K562 (cell line): ENCODE measurements around the gene CTBP2. TPM values are rescaled to one million over a fixed set of nuclear protein-coding genes. Genes with fewer than 3 reads are reported as not detected.

ENCODE experiments used
- ATAC-seq: fragments of 200-7000 bp; cut with Tn5 transposase; 3 replicates; pipeline ENCODE4 v1.9.1; 2020; ENCODE audit warnings: moderate library complexity
- BruUV-seq: library from RNA; stranded (reverse); fragments of 400-500 nt; replicated peaks from 2 replicates; lab custom pipeline; 2021; lab: Mats Ljungman, UMichigan
- CTCF ChIA-PET: fragments of 300-600 bp; formaldehyde crosslinking; extraction: SDS; loops from one replicate; lab custom pipeline; 2021; ENCODE audit warnings: low intra/inter-chr PET ratio; lab: Yijun Ruan, JAX
- POLR2A ChIA-PET: fragments of 300-600, 350-650 bp; sonication (Branson Sonifier 250); formaldehyde crosslinking; extraction: SDS; loops from one replicate; lab custom pipeline; 2021; ENCODE audit warnings: antibody characterized with exemption, inconsistent platforms; lab: Yijun Ruan, JAX
- DNase-seq, 4 experiments: peaks; one replicate each; pipeline versions ENCODE4 v3.0.0 to v3.0.0-alpha.2; 2011 to 2018; ENCODE audit warnings: low spot score in 3 of 4, mixed read lengths in 3 of 4; ENCODE audit errors: extremely low read depth in 1 of 4
- FAIRE-seq: peaks from 2 replicates; lab custom pipeline; 2011; peaks lifted over from hg19 to GRCh38; lab: Jason Lieb, UNC
- H2AFZ ChIP-seq: 2 replicates; pipeline ENCODE4 v1.6.0; 2011; ENCODE audit warnings: low read depth, low read length, control low read depth, inconsistent platforms
- H3K27ac ChIP-seq: fragments of 200-600 bp; 3 replicates; pipeline ENCODE4 v1.8.0; 2011; ENCODE audit warnings: low read depth, mild to moderate bottlenecking, control low read depth, inconsistent platforms, low read length, moderate library complexity, mixed read lengths; ENCODE audit errors: extremely low read depth
- H3K27me3 ChIP-seq, 2 experiments: fragments of 300-600 bp in 1 of 2; 2 replicates in 1 of 2; 3 replicates in 1 of 2; pipeline versions ENCODE4 v1.6.0 to v1.8.0; 2011; ENCODE audit warnings: inconsistent platforms in 2 of 2, low read length in 2 of 2, mild to moderate bottlenecking in 1 of 2, mixed read lengths in 1 of 2, moderate library complexity in 1 of 2; ENCODE audit not compliant: control insufficient read depth in 2 of 2, insufficient read depth in 2 of 2
- H3K36me3 ChIP-seq: fragments of 300-600 bp; 3 replicates; pipeline ENCODE4 v1.8.0; 2011; ENCODE audit warnings: mild to moderate bottlenecking, low read length, inconsistent platforms; ENCODE audit not compliant: control insufficient read depth, insufficient read depth
- H3K4me1 ChIP-seq, 2 experiments: fragments of 200-600 bp in 1 of 2; replicated peaks in 1 of 2; 2 replicates in 1 of 2; 3 replicates in 1 of 2; pipeline versions ENCODE4 v1.5.1 to v1.8.0; 2011; ENCODE audit warnings: inconsistent platforms in 2 of 2, low read length in 2 of 2, mild to moderate bottlenecking in 1 of 2, mixed read lengths in 1 of 2, moderate library complexity in 1 of 2; ENCODE audit not compliant: control insufficient read depth in 2 of 2, insufficient read depth in 2 of 2
- H3K4me2 ChIP-seq: 2 replicates; pipeline ENCODE4 v1.6.1; 2011; ENCODE audit warnings: low read length, control low read depth, inconsistent platforms, mixed read lengths; ENCODE audit not compliant: insufficient read depth
- H3K4me3 ChIP-seq: fragments of 200-600 bp; sonication (generic), shearing (Covaris generic); 2 replicates; pipeline ENCODE4 v1.5.1; 2016; ENCODE audit warnings: control low read depth, inconsistent platforms
- H3K79me2 ChIP-seq: fragments of 200-600 bp; 3 replicates; pipeline ENCODE4 v1.8.0; 2011; ENCODE audit warnings: low read length, inconsistent platforms; ENCODE audit not compliant: control insufficient read depth, insufficient read depth
- H3K9ac ChIP-seq, 2 experiments: 2 replicates each; pipeline versions ENCODE4 v1.6.0 to v1.6.1; 2011; ENCODE audit warnings: low read depth in 2 of 2, low read length in 2 of 2, control low read depth in 1 of 2, inconsistent platforms in 1 of 2, mild to moderate bottlenecking in 1 of 2, mixed read lengths in 1 of 2; ENCODE audit not compliant: insufficient read depth in 1 of 2
- H3K9me1 ChIP-seq: one replicate; pipeline ENCODE4 v1.6.0; 2011; ENCODE audit warnings: inconsistent platforms, mild to moderate bottlenecking, low read length, moderate library complexity; ENCODE audit not compliant: control insufficient read depth, insufficient read depth
- H3K9me3 ChIP-seq: replicated peaks from 2 replicates; pipeline ENCODE4 v1.5.1; 2011; ENCODE audit warnings: low read depth, low read length, inconsistent platforms; ENCODE audit not compliant: control insufficient read depth, insufficient read depth
- H4K20me1 ChIP-seq: replicated peaks from 2 replicates; pipeline ENCODE4 v1.6.1; 2011; ENCODE audit warnings: low read length, inconsistent platforms, mixed read lengths; ENCODE audit not compliant: control insufficient read depth, insufficient read depth
- ETV1 ChIP-seq: fragments of 450-650 bp; conservative IDR thresholded peaks from 2 replicates; pipeline ENCODE4 v1.6.1; 2016; ENCODE audit warnings: missing genetic modification characterization, control low read depth, low read depth, missing compliant biosample characterization
- FOXJ3 ChIP-seq: sonication (generic); formaldehyde crosslinking; IDR thresholded peaks from 2 replicates; pipeline ENCODE4 v1.4.0; 2020; ENCODE audit warnings: mild to moderate bottlenecking, missing genetic modification reagents
- HDGF ChIP-seq: fragments of 450-650 bp; IDR thresholded peaks from 2 replicates; pipeline ENCODE4 v1.6.1; 2016
- HES1 ChIP-seq: fragments of 450-650 bp; IDR thresholded peaks from 2 replicates; pipeline ENCODE4 v1.6.1; 2016; ENCODE audit warnings: low read depth, mild to moderate bottlenecking, moderate library complexity
- ILF3 ChIP-seq: fragments of 450-650 bp; IDR thresholded peaks from 2 replicates; pipeline ENCODE4 v1.6.1; 2018; ENCODE audit warnings: antibody characterized with exemption, mild to moderate bottlenecking, moderate library complexity, borderline replicate concordance
- TAF7 ChIP-seq: fragments of 450-650 bp; IDR thresholded peaks from 2 replicates; pipeline ENCODE4 v1.6.1; 2016; ENCODE audit warnings: missing genetic modification characterization, missing compliant biosample characterization
- ZNF133 ChIP-seq: fragments of 250-450 bp; sonication (Bioruptor Pico); IDR thresholded peaks from 2 replicates; pipeline ENCODE4 v1.4.0; 2020; ENCODE audit warnings: mild to moderate bottlenecking
- ZNF778 ChIP-seq: fragments of 450-650 bp; formaldehyde crosslinking; IDR thresholded peaks from 2 replicates; pipeline ENCODE4 v1.4.0; 2020; ENCODE audit warnings: mild to moderate bottlenecking, moderate library complexity
- WGBS: fragments of 100-300 bp; shearing (Covaris generic); methylation state at CpG from one replicate; pipeline ENCODE4 v1.1.6; 2016; ENCODE audit warnings: low coverage, mixed read lengths; ENCODE audit not compliant: insufficient coverage; ENCODE audit errors: missing lambda C conversion rate; 5-methylcytosine and 5-hydroxymethylcytosine counted together
- in situ Hi-C: fragments of 300-500 bp; cut with MboI; formaldehyde crosslinking; loops from 4 replicates; pipeline ENCODE4 v1.15.0; 2018; ENCODE audit warnings: inconsistent platforms, mixed read lengths
- intact Hi-C: fragments of 100-400 bp; cut with micrococcal nuclease; formaldehyde crosslinking; loops from 2 replicates; pipeline ENCODE4 v1.14.2; 2022
- polyA plus RNA-seq, 8 experiments: library from polyadenylated mRNA; depleted of rRNA in 4 of 8; stranded (reverse) in 5 of 8; unstranded in 3 of 8; fragments of >200 nt; fragmentation: Nextera tagmentation in 2 of 8; fragmentation: Illumina TruSeq in 1 of 8; extraction: Ambion mirVana in 2 of 8; extraction: Trizol in 1 of 8; gene quantifications; 2 replicates each; pipeline versions ENCODE4 v1.2.1 to v1.2.3, GENCODE V29; 2011 to 2014; ENCODE audit warnings: inconsistent platforms in 1 of 8, missing spikeins in 1 of 8
- total RNA-seq, 7 experiments: library from RNA; depleted of rRNA in 6 of 7; stranded (reverse); fragments of >200 nt in 6 of 7; fragmentation: Illumina TruSeq in 2 of 7; extraction: Trizol in 2 of 7; gene quantifications; 2 replicates each; pipeline versions ENCODE4 v1.2.1 to v1.2.3, GENCODE V29; 2011 to 2021; ENCODE audit warnings: low replicate concordance in 1 of 7

The CTBP2 gene
- total and polyA plus RNA-seq, 9 of the 15 experiments (the other 6 are each of a cell fraction or from before 2014, with no cell fraction given): 1.3 to 8.8 (median 5.1) TPM

GRCh38 chr10:125144206-125144605, 16.2 kb downstream of the CTBP2 start:
- H3K9me3 ChIP-seq: no peaks in the 10 kb centered on the region
- no peak for ATAC-seq
- peak overlapping the region; percentile 49; the same call in 1 of the 2 replicates for H3K4me2 ChIP-seq
- peaks cover 20% of the 10 kb centered on the region; the same call in 2 of the 3 replicates for H3K36me3 ChIP-seq
- peaks cover 50% of the 10 kb centered on the region for H4K20me1 ChIP-seq
- no peak overlapping the region for H3K27ac ChIP-seq
- CTCF ChIA-PET: no interaction called here
- no peak for FAIRE-seq
- BruUV-seq: no TSS peak
- WGBS: 73% methylated on average over 12 of the region's 12 CpGs
- H3K27me3 ChIP-seq: no peaks in the 10 kb centered on the region
- H2AFZ ChIP-seq: no peak overlapping the region
- POLR2A ChIA-PET: interaction anchor here (0.7 kb wide), 1 partner anchor 102 kb away, joined by 3 read pairs; no protein-coding TSS in a partner anchor
- DNase-seq: no peak
- intact Hi-C loops (no loop called here), in situ Hi-C loops (no loop called here)
- peaks cover 99% of the 10 kb centered on the region for H3K79me2 ChIP-seq
- 0 out of 4 replicates have a peak overlapping the region, but pooled peaks of 1 of the 2 experiments have one; percentile 8 for H3K9ac ChIP-seq
- no peak overlapping the region for H3K4me3 ChIP-seq
- H3K4me1 ChIP-seq: peaks cover 43 to 55% of the 10 kb centered on the region in 2 experiments
- H3K9me1 ChIP-seq: peaks cover 7% of the 10 kb centered on the region
- no peak for TF ChIP-seq HES1
- no peak for TF ChIP-seq ZNF778 (CRISPR knock-in tag)
- no peak for TF ChIP-seq ILF3
- no peak for TF ChIP-seq ZNF133
- TF ChIP-seq FOXJ3: no peak
- no peak for TF ChIP-seq ETV1
- no peak for TF ChIP-seq TAF7 (tag)
- TF ChIP-seq HDGF: no peak
